SJCRH30 (cell line): ENCODE measurements around the gene CCNJL. TPM values are rescaled to one million over a fixed set of nuclear protein-coding genes. Genes with fewer than 3 reads are reported as not detected.

Experiments
- DNase-seq, 2 experiments: peaks; one replicate each; pipeline ENCODE4 v3.0.0-alpha.2; 2015 to 2020
- H3K27ac ChIP-seq: fragments of 250-450 bp; sonication (Bioruptor Pico); 2 replicates; pipeline ENCODE4 v1.5.1; 2020; ENCODE audit warnings: mild to moderate bottlenecking, moderate library complexity
- H3K27me3 ChIP-seq: fragments of 250-450 bp; sonication (Bioruptor Pico); 2 replicates; pipeline ENCODE4 v1.5.1; 2020; ENCODE audit warnings: mild to moderate bottlenecking, moderate library complexity
- H3K36me3 ChIP-seq: fragments of 250-450 bp; sonication (Bioruptor Pico); 2 replicates; pipeline ENCODE4 v1.5.1; 2020; ENCODE audit warnings: mild to moderate bottlenecking, moderate library complexity
- H3K4me1 ChIP-seq: fragments of 250-450 bp; sonication (Bioruptor Pico); 2 replicates; pipeline ENCODE4 v1.5.1; 2020; ENCODE audit warnings: mild to moderate bottlenecking, moderate library complexity
- H3K4me3 ChIP-seq: fragments of 250-450 bp; sonication (Bioruptor Pico); 2 replicates; pipeline ENCODE4 v1.5.1; 2020; ENCODE audit warnings: mild to moderate bottlenecking, moderate library complexity
- H3K9me3 ChIP-seq: fragments of 250-450 bp; sonication (Bioruptor Pico); replicated peaks from 2 replicates; pipeline ENCODE4 v1.5.1; 2020; ENCODE audit warnings: mild to moderate bottlenecking, moderate library complexity
- total RNA-seq: library from RNA; depleted of rRNA; stranded (reverse); fragments of >200 nt; shearing (Covaris generic); gene quantifications from 2 replicates; pipeline ENCODE4 v1.2.3, GENCODE V29; 2014

Gene CCNJL
- total RNA-seq, 1 experiment from 2014 or later: 6.5 TPM

GRCh38 chr5:160290751-160291150, 21.6 kb downstream of the CCNJL start:
- H3K36me3 ChIP-seq: 0 out of 2 replicates have a peak, but pooled peaks cover 2% of the 10 kb centered on the region
- H3K4me1 ChIP-seq: peaks cover 19% of the 10 kb centered on the region
- H3K27ac ChIP-seq: no peak overlapping the region
- no peak overlapping the region for H3K4me3 ChIP-seq
- no peak for DNase-seq
- no peaks in the 10 kb centered on the region for H3K9me3 ChIP-seq
- H3K27me3 ChIP-seq: no peaks in the 10 kb centered on the region

GRCh38 chr5:160289721-160290120, 22.6 kb downstream of the CCNJL start:
- H3K4me3 ChIP-seq: no peak overlapping the region
- DNase-seq: no peak
- H3K27me3 ChIP-seq: no peaks in the 10 kb centered on the region
- no peaks in the 10 kb centered on the region for H3K9me3 ChIP-seq
- peaks cover 19% of the 10 kb centered on the region for H3K4me1 ChIP-seq
- no peaks in the 10 kb centered on the region for H3K36me3 ChIP-seq
- no peak overlapping the region for H3K27ac ChIP-seq

GRCh38 chr5:160289356-160289651, 23.1 kb downstream of the CCNJL start:
- peaks cover 19% of the 10 kb centered on the region for H3K4me1 ChIP-seq
- H3K36me3 ChIP-seq: no peaks in the 10 kb centered on the region
- H3K4me3 ChIP-seq: no peak overlapping the region
- H3K9me3 ChIP-seq: no peaks in the 10 kb centered on the region
- no peak for DNase-seq
- H3K27ac ChIP-seq: no peak overlapping the region
- no peaks in the 10 kb centered on the region for H3K27me3 ChIP-seq

- Histone ChIP-seq H3K27me3 (no peaks in the 10 kb centered on the region), H3K4me3 (no peak overlapping the region), H3K27ac (peak overlapping the region; percentile 32), H3K4me1 (peaks cover 19% of the 10 kb centered on the region), H3K9me3 (no peaks in the 10 kb centered on the region), H3K36me3 (peaks cover 5% of the 10 kb centered on the region; the same call in 1 of the 2 replicates)
- peak; percentile 79 to 85 for DNase-seq
Observed at GRCh38 chr5:160287378-160288051, 24.8 kb downstream of the CCNJL start.

GRCh38 chr5:160286947-160287346, 25.4 kb downstream of the CCNJL start:
- Histone ChIP-seq H3K4me3 (no peak overlapping the region), H3K4me1 (peaks cover 19% of the 10 kb centered on the region), H3K27me3 (no peaks in the 10 kb centered on the region), H3K27ac (peak overlapping the region; percentile 32; the same call in 1 of the 2 replicates), H3K9me3 (no peaks in the 10 kb centered on the region), H3K36me3 (peaks cover 5% of the 10 kb centered on the region; the same call in 1 of the 2 replicates)
- no peak for DNase-seq

GRCh38 chr5:160285316-160285715, 27.0 kb downstream of the CCNJL start:
- Histone ChIP-seq H3K4me1 (peaks cover 19% of the 10 kb centered on the region), H3K36me3 (peaks cover 5% of the 10 kb centered on the region; the same call in 1 of the 2 replicates), H3K27me3 (no peaks in the 10 kb centered on the region)

GRCh38 chr5:160284291-160284873, 28.0 kb downstream of the CCNJL start:
- no peak for DNase-seq
- Histone ChIP-seq H3K4me1 (peaks cover 19% of the 10 kb centered on the region), H3K4me3 (no peak overlapping the region), H3K36me3 (peaks cover 5% of the 10 kb centered on the region; the same call in 1 of the 2 replicates), H3K27ac (no peak overlapping the region), H3K9me3 (no peaks in the 10 kb centered on the region), H3K27me3 (no peaks in the 10 kb centered on the region)

More at GRCh38 chr5:160285316-160285715, 27.0 kb downstream of the CCNJL start:
- no peak for DNase-seq
- Histone ChIP-seq H3K27ac (no peak overlapping the region), H3K9me3 (no peaks in the 10 kb centered on the region), H3K4me3 (no peak overlapping the region)

- Histone ChIP-seq H3K4me3 (no peak overlapping the region), H3K36me3 (peaks cover 5% of the 10 kb centered on the region; the same call in 1 of the 2 replicates), H3K27me3 (no peaks in the 10 kb centered on the region), H3K9me3 (no peaks in the 10 kb centered on the region), H3K27ac (no peak overlapping the region), H3K4me1 (no peaks in the 10 kb centered on the region)
- DNase-seq: no peak
Observed at GRCh38 chr5:160281275-160281674, 31.1 kb downstream of the CCNJL start.

- peaks cover 8% of the 10 kb centered on the region; the same call in 1 of the 2 replicates for H3K36me3 ChIP-seq
- H3K27me3 ChIP-seq: no peaks in the 10 kb centered on the region
- H3K4me3 ChIP-seq: no peak overlapping the region
- H3K27ac ChIP-seq: no peak overlapping the region
- DNase-seq: no peak
- H3K4me1 ChIP-seq: no peaks in the 10 kb centered on the region
- H3K9me3 ChIP-seq: no peaks in the 10 kb centered on the region
Observed at GRCh38 chr5:160280384-160281095, 31.8 kb downstream of the CCNJL start.

GRCh38 chr5:160278343-160278742, 34.0 kb downstream of the CCNJL start:
- Histone ChIP-seq H3K9me3 (no peaks in the 10 kb centered on the region), H3K4me3 (no peak overlapping the region), H3K36me3 (peaks cover 3% of the 10 kb centered on the region; the same call in 1 of the 2 replicates), H3K4me1 (no peaks in the 10 kb centered on the region), H3K27me3 (no peaks in the 10 kb centered on the region), H3K27ac (no peak overlapping the region)
- no peak for DNase-seq

GRCh38 chr5:160274483-160274931, 37.9 kb downstream of the CCNJL start:
- DNase-seq: no peak
- Histone ChIP-seq H3K27ac (no peak overlapping the region), H3K9me3 (no peaks in the 10 kb centered on the region), H3K36me3 (peaks cover 3% of the 10 kb centered on the region; the same call in 1 of the 2 replicates), H3K27me3 (no peaks in the 10 kb centered on the region), H3K4me3 (no peak overlapping the region), H3K4me1 (peaks cover 25% of the 10 kb centered on the region)

- Histone ChIP-seq H3K9me3 (no peaks in the 10 kb centered on the region), H3K36me3 (peaks cover 3% of the 10 kb centered on the region; the same call in 1 of the 2 replicates), H3K4me3 (no peak overlapping the region), H3K27ac (no peak overlapping the region), H3K4me1 (peaks cover 33% of the 10 kb centered on the region), H3K27me3 (no peaks in the 10 kb centered on the region)
- no peak for DNase-seq
Observed at GRCh38 chr5:160272889-160273288, 39.5 kb downstream of the CCNJL start.

- Histone ChIP-seq H3K27me3 (no peaks in the 10 kb centered on the region), H3K27ac (peak overlapping the region; percentile 82), H3K4me3 (no peak overlapping the region), H3K36me3 (peaks cover 3% of the 10 kb centered on the region; the same call in 1 of the 2 replicates), H3K9me3 (no peaks in the 10 kb centered on the region), H3K4me1 (peaks cover 33% of the 10 kb centered on the region)
- DNase-seq: no peak
Observed at GRCh38 chr5:160272264-160272663, 40.1 kb downstream of the CCNJL start.

- H3K36me3 ChIP-seq: peaks cover 3% of the 10 kb centered on the region; the same call in 1 of the 2 replicates
- H3K27ac ChIP-seq: peak overlapping the region; percentile 82
- no peaks in the 10 kb centered on the region for H3K27me3 ChIP-seq
- peak in 1 of 2 experiments; percentile 53 for DNase-seq
- no peaks in the 10 kb centered on the region for H3K9me3 ChIP-seq
- H3K4me3 ChIP-seq: peak overlapping the region; percentile 24
- peaks cover 33% of the 10 kb centered on the region for H3K4me1 ChIP-seq
Observed at GRCh38 chr5:160271836-160272235, 40.5 kb downstream of the CCNJL start.

GRCh38 chr5:160271396-160271795, 41.0 kb downstream of the CCNJL start:
- Histone ChIP-seq H3K36me3 (peaks cover 3% of the 10 kb centered on the region; the same call in 1 of the 2 replicates), H3K4me3 (peak overlapping the region; percentile 24), H3K27me3 (no peaks in the 10 kb centered on the region), H3K4me1 (peaks cover 33% of the 10 kb centered on the region), H3K27ac (peak overlapping the region; percentile 82), H3K9me3 (no peaks in the 10 kb centered on the region)
- peak; percentile 73 to 85 for DNase-seq
